ENCODE results near the gene EFS.

DNA sequence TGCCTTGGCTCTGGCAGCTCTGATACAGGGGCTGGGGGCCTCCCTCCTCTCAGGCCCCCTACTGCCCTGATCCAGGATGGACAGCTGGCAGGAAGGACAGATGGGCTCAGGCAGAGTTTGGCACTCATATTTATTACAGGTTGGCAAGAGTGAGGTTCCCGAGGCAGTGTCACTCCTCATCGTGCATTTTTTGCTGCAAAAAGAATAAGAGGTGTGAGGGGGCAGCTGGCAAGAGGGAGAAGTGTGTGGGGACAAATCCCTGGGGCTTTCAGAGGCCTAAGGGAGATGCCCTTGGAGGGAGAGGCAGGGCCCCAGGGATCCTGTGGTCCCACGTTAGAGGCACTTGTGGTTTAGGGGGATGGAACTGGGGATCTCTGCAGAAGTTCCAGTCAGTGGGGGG lies 16.9 kb upstream of the EFS start:
- TF ChIP-seq, protein P1, sequence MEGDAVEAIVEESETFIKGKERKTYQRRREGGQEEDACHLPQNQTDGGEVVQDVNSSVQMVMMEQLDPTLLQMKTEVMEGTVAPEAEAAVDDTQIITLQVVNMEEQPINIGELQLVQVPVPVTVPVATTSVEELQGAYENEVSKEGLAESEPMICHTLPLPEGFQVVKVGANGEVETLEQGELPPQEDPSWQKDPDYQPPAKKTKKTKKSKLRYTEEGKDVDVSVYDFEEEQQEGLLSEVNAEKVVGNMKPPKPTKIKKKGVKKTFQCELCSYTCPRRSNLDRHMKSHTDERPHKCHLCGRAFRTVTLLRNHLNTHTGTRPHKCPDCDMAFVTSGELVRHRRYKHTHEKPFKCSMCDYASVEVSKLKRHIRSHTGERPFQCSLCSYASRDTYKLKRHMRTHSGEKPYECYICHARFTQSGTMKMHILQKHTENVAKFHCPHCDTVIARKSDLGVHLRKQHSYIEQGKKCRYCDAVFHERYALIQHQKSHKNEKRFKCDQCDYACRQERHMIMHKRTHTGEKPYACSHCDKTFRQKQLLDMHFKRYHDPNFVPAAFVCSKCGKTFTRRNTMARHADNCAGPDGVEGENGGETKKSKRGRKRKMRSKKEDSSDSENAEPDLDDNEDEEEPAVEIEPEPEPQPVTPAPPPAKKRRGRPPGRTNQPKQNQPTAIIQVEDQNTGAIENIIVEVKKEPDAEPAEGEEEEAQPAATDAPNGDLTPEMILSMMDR (conservative IDR thresholded peaks at IDR 0.05), result no peak
- TF ChIP-seq ZFX (IDR thresholded peaks at IDR 0.05), result no peak

All from C4-2B (cell line).